ENCODE measurements around the gene GJA5. TPM values are rescaled to one million over a fixed set of nuclear protein-coding genes. Genes with fewer than 3 reads are reported as not detected.
A peak's percentile ranks its signal among the peaks of the same experiment; 100 is the strongest.

Gene GJA5
- polyA plus RNA-seq, 6 donors from 2014 or later, result not detected

DNA sequence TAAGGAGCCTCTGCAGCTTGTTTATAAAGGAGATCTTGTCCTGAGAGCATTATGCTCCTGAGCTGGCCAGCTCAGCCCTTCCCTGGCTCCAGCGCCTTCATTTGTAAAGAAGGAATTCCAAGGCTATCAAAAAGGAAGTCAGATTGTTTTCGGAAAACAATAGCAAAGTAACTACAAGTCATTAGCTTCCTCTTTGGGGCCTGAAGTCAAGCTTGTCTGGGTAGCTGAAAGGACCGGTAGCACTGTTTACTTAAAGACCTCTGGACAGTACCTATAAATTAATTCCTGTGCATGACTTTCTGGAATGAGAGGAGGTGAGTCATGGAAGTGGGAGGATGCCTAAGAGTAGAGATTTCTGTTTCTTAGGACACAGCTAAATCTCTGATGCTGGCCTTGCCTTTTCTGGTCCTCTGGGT, 20.7 kb upstream of the GJA5 start:
- no peak overlapping the region for H3K27ac Mint-ChIP-seq
- H3K36me3 Mint-ChIP-seq, result no peaks in the 10 kb centered on the region
- H3K27me3 Mint-ChIP-seq, result peaks cover 21 to 68% (median 41%) of the 10 kb centered on the region in 3 donors
- no peak for ATAC-seq (ENCODE audit: low read depth in 2 of 2)
- H3K4me3 Mint-ChIP-seq, result no peak overlapping the region
- H3K9me3 Mint-ChIP-seq, result peaks cover 0 to 1% (median 0%) of the 10 kb centered on the region in 7 donors
- no peaks in the 10 kb centered on the region for H3K4me1 Mint-ChIP-seq
- DNase-seq, result no peak

DNA sequence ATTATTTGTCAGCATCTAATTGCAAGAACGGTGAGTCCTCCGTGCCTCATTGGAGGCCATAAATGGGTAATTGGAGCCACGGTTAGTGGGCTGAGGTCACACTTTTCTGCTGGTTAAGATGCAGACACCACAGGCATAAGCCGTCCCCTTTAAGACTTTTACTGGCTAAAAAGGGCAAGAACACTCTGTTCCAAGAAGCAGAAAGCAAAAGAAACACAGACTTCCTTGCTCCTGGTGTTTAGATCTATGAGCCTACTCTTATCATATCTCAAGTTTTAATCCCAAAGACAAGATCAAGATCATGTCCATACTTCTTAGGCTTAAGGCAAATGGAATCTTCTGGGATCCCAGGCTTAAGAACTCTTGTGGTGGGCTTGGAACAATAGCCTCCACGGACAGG, 17.3 kb upstream of the GJA5 start:
- DNase-seq, result no peak
- Mint-ChIP-seq H3K27me3 (peaks cover 25 to 91% (median 39%) of the 10 kb centered on the region in 3 donors), H3K4me1 (peaks cover 3 to 10% (median 8%) of the 10 kb centered on the region in 3 donors), H3K36me3 (peaks cover 0 to 9% of the 10 kb centered on the region in 2 donors), H3K27ac (no peak overlapping the region), H3K4me3 (no peak overlapping the region), H3K9me3 (no peaks in the 10 kb centered on the region)
- ATAC-seq (ENCODE audit: low read depth in 2 of 2), result no peak

GRCh38 chr1:147773215-147773715, 12.9 kb upstream of the GJA5 start:
- ATAC-seq (ENCODE audit: low read depth in 2 of 2) (no peak), DNase-seq (no peak)
- Mint-ChIP-seq H3K4me1 (peaks cover 6 to 21% (median 13%) of the 10 kb centered on the region in 3 donors), H3K4me3 (no peak overlapping the region), H3K27ac (no peak overlapping the region), H3K36me3 (peaks cover 0 to 9% of the 10 kb centered on the region in 2 donors), H3K9me3 (no peaks in the 10 kb centered on the region), H3K27me3 (peaks cover 20 to 64% (median 43%) of the 10 kb centered on the region in 3 donors)

DNA sequence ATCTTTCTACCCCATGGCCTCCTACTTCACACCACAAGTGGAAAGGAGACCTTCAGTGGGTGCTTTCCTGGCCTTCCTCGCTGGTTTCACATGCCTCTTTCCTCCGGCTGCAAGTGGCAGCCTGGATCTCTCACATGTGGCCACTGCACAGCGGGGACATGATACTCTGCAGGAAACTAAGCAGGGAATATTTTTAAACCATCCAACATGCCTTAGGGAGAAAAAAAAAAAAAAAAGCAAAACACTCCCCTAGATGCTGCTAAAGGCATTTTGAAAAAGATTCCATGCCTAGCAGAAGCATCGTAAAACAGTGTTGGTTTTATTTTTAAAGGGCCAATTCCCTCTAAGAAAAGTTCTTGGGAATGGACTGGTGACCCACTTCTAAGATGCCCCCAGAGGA, 12.2 kb upstream of the GJA5 start:
- DNase-seq (no peak), ATAC-seq (ENCODE audit: low read depth in 2 of 2) (no peak)
- Mint-ChIP-seq H3K9me3 (no peaks in the 10 kb centered on the region), H3K4me3 (no peak overlapping the region), H3K27me3 (peaks cover 20 to 60% (median 43%) of the 10 kb centered on the region in 3 donors), H3K27ac (no peak overlapping the region), H3K36me3 (peaks cover 0 to 9% of the 10 kb centered on the region in 2 donors), H3K4me1 (peaks cover 6 to 21% (median 13%) of the 10 kb centered on the region in 3 donors)

DNA sequence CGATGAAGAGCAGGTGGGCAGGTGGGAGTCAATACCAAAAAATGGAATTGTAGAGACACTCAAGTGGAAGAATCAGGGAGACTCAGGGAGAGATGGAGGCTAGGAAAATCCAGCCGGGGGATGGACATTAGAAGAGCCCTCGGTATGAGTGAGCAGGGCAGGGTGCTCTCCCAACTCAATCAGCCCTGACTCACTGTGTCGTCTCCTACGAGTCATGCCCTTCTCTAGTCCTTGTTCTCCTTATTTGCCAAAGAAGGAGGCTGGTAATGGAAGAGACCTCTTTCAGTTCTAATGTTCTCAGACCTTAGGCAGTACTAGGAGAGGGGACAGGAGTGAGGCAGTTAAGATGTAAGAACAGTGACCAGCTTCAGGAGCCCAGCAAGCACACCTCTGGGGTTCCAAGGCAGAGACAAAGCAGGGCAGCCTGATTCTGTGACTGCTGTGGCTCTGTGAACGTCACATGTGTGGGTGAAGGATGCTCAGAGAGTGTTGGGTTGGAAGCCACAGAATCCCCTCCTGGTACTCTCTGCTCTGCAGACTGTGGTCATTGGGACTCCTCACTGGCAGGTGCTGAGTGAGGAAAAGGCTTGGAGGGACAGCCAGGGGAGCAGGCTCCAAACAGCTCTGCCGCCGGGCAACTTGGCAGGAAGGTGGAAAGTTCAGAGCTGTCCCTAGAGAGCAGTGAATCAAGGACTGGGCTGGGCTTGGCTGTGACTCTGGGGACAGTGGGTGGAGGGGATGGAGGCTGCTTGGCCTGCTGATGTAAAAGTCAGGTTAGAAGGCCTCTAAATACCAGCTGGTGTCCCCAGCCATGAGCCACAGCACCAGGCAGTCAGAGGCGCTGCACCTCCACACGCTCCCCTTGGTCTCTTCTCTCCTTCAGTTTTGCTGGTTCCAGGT, 11.1 kb upstream of the GJA5 start:
- ATAC-seq (ENCODE audit: low read depth in 2 of 2) (no peak), DNase-seq (no peak)
- H3K27me3 Mint-ChIP-seq, result peaks cover 18 to 51% (median 38%) of the 10 kb centered on the region in 3 donors
- no peaks in the 10 kb centered on the region for H3K9me3 Mint-ChIP-seq
- peaks cover 6 to 21% (median 13%) of the 10 kb centered on the region in 3 donors for H3K4me1 Mint-ChIP-seq
- peak overlapping the region in 1 of 8 donors; percentile 42 for H3K4me3 Mint-ChIP-seq
- H3K36me3 Mint-ChIP-seq, result peaks cover 0 to 9% of the 10 kb centered on the region in 2 donors
- H3K27ac Mint-ChIP-seq, result peak overlapping the region in 2 of 6 donors; percentile 60 to 85

GRCh38 chr1:147769106-147769505, 8.7 kb upstream of the GJA5 start:
- H3K4me3 Mint-ChIP-seq, result no peak overlapping the region

DNA sequence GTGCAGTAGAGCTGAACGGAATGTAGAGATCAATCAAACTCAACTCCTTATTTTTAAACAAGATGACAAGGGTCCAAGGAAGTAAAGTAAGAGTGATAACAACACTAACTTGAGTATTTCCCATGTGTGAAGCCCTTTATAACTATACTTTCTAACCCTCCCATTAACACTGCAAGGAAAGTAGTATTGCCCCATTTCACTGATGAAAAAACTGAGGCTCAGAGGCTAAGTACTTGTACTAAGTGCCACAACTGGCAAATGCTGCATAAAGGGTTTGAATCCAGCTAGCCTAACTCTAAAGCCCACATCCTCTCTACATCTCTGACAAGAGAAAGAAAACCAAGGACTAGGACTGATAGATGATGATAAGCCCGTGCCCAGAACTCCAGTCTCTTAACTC, 8.2 kb upstream of the GJA5 start:
- ATAC-seq (ENCODE audit: low read depth in 2 of 2) (no peak), DNase-seq (no peak)
- no peaks in the 10 kb centered on the region for H3K9me3 Mint-ChIP-seq
- H3K36me3 Mint-ChIP-seq, result peaks cover 0 to 8% of the 10 kb centered on the region in 2 donors
- peaks cover 14 to 19% (median 16%) of the 10 kb centered on the region in 3 donors for H3K4me1 Mint-ChIP-seq
- H3K27me3 Mint-ChIP-seq, result peaks cover 12 to 27% (median 24%) of the 10 kb centered on the region in 3 donors
- H3K4me3 Mint-ChIP-seq, result no peak overlapping the region
- H3K27ac Mint-ChIP-seq, result no peak overlapping the region

More at GRCh38 chr1:147769106-147769505, 8.7 kb upstream of the GJA5 start:
- Mint-ChIP-seq H3K4me1 (peaks cover 10 to 21% (median 17%) of the 10 kb centered on the region in 3 donors), H3K36me3 (peaks cover 0 to 9% of the 10 kb centered on the region in 2 donors), H3K27ac (no peak overlapping the region), H3K27me3 (peaks cover 12 to 32% (median 29%) of the 10 kb centered on the region in 3 donors), H3K9me3 (no peaks in the 10 kb centered on the region)
- DNase-seq (no peak), ATAC-seq (ENCODE audit: low read depth in 2 of 2) (no peak)

- no peak for ATAC-seq (ENCODE audit: low read depth in 2 of 2)
- peaks cover 10 to 22% (median 19%) of the 10 kb centered on the region in 3 donors for H3K27me3 Mint-ChIP-seq
- no peak overlapping the region for H3K27ac Mint-ChIP-seq
- H3K36me3 Mint-ChIP-seq, result peaks cover 0 to 3% of the 10 kb centered on the region in 2 donors
- no peak for DNase-seq
- peaks cover 16 to 18% (median 17%) of the 10 kb centered on the region in 3 donors for H3K4me1 Mint-ChIP-seq
- H3K4me3 Mint-ChIP-seq, result no peak overlapping the region
- H3K9me3 Mint-ChIP-seq, result no peaks in the 10 kb centered on the region
These were observed 7.7 kb upstream of the GJA5 start for GRCh38 chr1:147768101-147768500.

- Mint-ChIP-seq H3K27ac (peak overlapping the region; percentile 53 to 96 (median 88)), H3K4me1 (peaks cover 42 to 54% (median 48%) of the 10 kb centered on the region in 3 donors), H3K9me3 (peaks cover 0 to 8% (median 2%) of the 10 kb centered on the region in 7 donors), H3K27me3 (no peaks in the 10 kb centered on the region), H3K36me3 (no peaks in the 10 kb centered on the region), H3K4me3 (peak overlapping the region in 7 of 8 donors; percentile 45 to 83 (median 69))
- ATAC-seq (ENCODE audit: low read depth in 2 of 2) (peak; percentile 87 to 95), DNase-seq (peak; percentile 29)
These were observed 2.0 kb upstream of the GJA5 start for GRCh38 chr1:147762233-147763024.

DNA sequence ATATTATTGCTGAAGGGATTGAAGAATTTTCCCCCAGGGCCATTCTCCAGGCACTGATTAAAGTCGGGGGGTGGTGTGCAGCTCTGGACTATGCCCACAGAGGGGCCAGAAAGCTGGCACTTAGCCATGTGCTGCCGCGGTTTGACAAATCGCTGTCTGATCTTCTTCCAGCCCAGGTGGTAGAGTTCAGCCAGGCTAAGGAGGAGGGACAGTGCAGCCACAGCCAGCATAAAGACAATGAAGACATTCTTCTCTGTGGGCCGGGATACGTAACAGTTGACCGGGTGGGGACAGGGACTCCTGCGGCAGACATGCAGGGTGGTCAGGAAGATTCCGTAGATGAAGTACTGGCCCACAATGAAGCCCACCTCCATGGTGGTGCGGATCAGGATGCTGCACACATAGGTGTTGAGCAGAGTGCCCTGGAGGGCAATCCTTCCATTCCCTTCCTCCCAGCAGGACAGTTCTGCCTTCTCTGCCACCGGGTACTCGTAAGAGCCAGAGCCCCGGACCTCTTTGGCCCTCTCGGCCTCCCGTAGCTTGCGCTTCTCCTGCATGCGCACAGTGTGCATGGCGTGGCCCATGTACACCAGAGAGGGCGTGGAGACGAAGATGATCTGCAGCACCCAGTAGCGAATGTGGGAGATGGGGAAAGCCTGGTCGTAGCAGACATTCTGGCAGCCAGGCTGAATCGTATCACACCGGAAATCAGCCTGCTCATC, 1.9 kb downstream of the GJA5 start:
- H3K9me3 Mint-ChIP-seq, result peaks cover 0 to 8% (median 2%) of the 10 kb centered on the region in 7 donors

GRCh38 chr1:147757015-147757990, 3.1 kb downstream of the GJA5 start:
- H3K36me3 Mint-ChIP-seq, result no peaks in the 10 kb centered on the region
- DNase-seq (no peak), ATAC-seq (ENCODE audit: low read depth in 2 of 2) (no peak)
- H3K27me3 Mint-ChIP-seq, result no peaks in the 10 kb centered on the region
- no peak overlapping the region for H3K27ac Mint-ChIP-seq
- H3K4me3 Mint-ChIP-seq, result no peak overlapping the region
- H3K4me1 Mint-ChIP-seq, result peaks cover 26 to 45% (median 32%) of the 10 kb centered on the region in 3 donors
- H3K9me3 Mint-ChIP-seq, result peaks cover 0 to 8% (median 2%) of the 10 kb centered on the region in 7 donors

More for the DNA sequence above, 1.9 kb downstream of the GJA5 start:
- Mint-ChIP-seq H3K27me3 (no peaks in the 10 kb centered on the region), H3K36me3 (no peaks in the 10 kb centered on the region), H3K27ac (no peak overlapping the region), H3K4me1 (peaks cover 38 to 57% (median 44%) of the 10 kb centered on the region in 3 donors), H3K4me3 (no peak overlapping the region)
- DNase-seq, result no peak
- ATAC-seq (ENCODE audit: low read depth in 2 of 2), result no peak

GRCh38 chr1:147756341-147756740, 4.1 kb downstream of the GJA5 start:
- Mint-ChIP-seq H3K27ac (peak overlapping the region in 3 of 6 donors; percentile 6 to 79 (median 39)), H3K4me1 (peaks cover 16 to 35% (median 22%) of the 10 kb centered on the region in 3 donors), H3K36me3 (no peaks in the 10 kb centered on the region), H3K4me3 (no peak overlapping the region), H3K9me3 (peaks cover 0 to 3% (median 0%) of the 10 kb centered on the region in 7 donors), H3K27me3 (no peaks in the 10 kb centered on the region)
- ATAC-seq (ENCODE audit: low read depth in 2 of 2), result no peak
- no peak for DNase-seq
